ENCODE measurements around the gene YTHDC1.

YTHDC1 gene

GRCh38 chr4:68324519-68325262 is 25.2 kb downstream of the YTHDC1 start:
- H3K27me3 ChIP-seq (ENCODE audit: insufficient read depth, low read length, poor library complexity, severe bottlenecking), result no peaks in the 10 kb centered on the region
- TF ChIP-seq, protein P1, sequence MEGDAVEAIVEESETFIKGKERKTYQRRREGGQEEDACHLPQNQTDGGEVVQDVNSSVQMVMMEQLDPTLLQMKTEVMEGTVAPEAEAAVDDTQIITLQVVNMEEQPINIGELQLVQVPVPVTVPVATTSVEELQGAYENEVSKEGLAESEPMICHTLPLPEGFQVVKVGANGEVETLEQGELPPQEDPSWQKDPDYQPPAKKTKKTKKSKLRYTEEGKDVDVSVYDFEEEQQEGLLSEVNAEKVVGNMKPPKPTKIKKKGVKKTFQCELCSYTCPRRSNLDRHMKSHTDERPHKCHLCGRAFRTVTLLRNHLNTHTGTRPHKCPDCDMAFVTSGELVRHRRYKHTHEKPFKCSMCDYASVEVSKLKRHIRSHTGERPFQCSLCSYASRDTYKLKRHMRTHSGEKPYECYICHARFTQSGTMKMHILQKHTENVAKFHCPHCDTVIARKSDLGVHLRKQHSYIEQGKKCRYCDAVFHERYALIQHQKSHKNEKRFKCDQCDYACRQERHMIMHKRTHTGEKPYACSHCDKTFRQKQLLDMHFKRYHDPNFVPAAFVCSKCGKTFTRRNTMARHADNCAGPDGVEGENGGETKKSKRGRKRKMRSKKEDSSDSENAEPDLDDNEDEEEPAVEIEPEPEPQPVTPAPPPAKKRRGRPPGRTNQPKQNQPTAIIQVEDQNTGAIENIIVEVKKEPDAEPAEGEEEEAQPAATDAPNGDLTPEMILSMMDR (conservative IDR thresholded peaks at IDR 0.05; ENCODE audit: low read length), result no peak
- TF ChIP-seq EZH2phosphoT487 (IDR thresholded peaks at IDR 0.05; ENCODE audit: borderline replicate concordance), result no peak
- H3K4me2 ChIP-seq (ENCODE audit: low read depth, low read length, poor library complexity, severe bottlenecking), result no peak overlapping the region
- no peak overlapping the region for H3K9ac ChIP-seq (ENCODE audit: low read depth, low read length, poor library complexity, severe bottlenecking)
- H3K9me3 ChIP-seq (ENCODE audit: insufficient read depth, low read depth, low read length), result no peaks in the 10 kb centered on the region
- H3F3A ChIP-seq (ENCODE audit: low read depth), result no peaks in the 10 kb centered on the region
- H2AFZ ChIP-seq (ENCODE audit: low read length), result no peak overlapping the region
- no peaks in the 10 kb centered on the region for H3K9me2 ChIP-seq (replicated peaks; ENCODE audit: low read depth, low read length)
- H3K36me3 ChIP-seq (ENCODE audit: insufficient read depth, low read length), result peaks cover 89% of the 10 kb centered on the region
- H3K79me2 ChIP-seq (ENCODE audit: insufficient read depth, low read length), result no peaks in the 10 kb centered on the region
- H3K4me3 ChIP-seq (ENCODE audit: low read length, poor library complexity, severe bottlenecking), result no peak overlapping the region
- H4K20me1 ChIP-seq (ENCODE audit: insufficient read depth, low read length, poor library complexity, severe bottlenecking), result peaks cover 14% of the 10 kb centered on the region
- no peaks in the 10 kb centered on the region for H3K4me1 ChIP-seq (ENCODE audit: insufficient read depth, low read length, poor library complexity, severe bottlenecking)

DNA sequence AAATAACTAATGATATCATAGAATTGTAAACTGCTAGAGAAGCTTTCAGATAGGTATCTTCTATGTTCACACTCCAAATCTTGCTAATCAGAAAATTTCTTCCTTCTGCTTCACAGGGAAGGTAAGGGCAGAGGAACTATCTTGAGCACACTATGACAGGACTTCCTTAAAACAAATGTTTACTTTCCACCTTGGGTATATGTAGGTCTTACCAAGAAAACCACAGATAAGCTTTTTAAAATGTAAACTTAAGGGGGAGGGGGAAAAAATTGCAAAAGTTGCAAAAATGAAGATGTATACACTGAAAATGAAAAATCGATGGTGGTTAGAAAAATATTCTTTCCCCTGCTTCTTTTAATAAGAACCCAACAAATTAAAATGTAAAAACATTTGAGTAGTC is 30.9 kb downstream of the YTHDC1 start:
- no peak overlapping the region for H3K4me2 ChIP-seq (ENCODE audit: low read depth, low read length, poor library complexity, severe bottlenecking)
- H3K36me3 ChIP-seq (ENCODE audit: insufficient read depth, low read length), result peaks cover 89% of the 10 kb centered on the region

DNA sequence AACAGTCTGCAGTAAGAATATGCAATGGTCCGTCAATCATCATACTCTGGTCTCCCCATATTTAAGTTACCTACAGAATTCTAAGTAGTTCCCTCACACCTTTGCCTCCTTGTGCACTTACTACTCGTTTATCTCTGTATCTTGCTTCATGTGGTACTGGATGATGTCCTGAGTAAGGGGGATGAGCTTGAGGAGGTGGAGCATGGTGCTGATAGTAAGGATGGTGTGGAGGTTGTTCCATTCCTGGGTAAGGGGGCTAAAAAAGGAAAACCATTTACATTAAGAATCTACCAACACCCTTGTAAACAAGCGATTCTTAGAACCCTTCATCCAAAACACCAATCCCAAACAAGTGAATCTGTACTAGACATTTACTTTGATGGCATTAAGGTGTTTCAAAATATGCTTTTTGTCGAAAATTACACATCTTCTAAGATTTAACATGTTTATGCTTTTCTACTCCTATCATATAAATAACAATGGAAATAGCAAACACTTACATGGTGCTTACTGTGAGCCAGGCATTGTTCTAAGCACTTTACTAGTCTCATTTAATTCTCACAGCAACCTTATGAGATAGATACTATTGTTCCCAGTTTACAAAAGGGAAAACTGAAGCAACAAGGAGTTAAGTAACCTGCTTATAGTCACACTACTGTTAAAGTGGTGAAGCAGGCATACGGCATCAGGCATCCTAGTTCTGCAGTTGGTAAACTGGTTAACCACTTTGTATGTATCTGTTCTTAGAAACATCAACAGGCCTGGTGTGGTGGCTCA is 33.5 kb downstream of the YTHDC1 start:
- Histone ChIP-seq H3K79me2 (ENCODE audit: insufficient read depth, low read length) (no peaks in the 10 kb centered on the region), H3K9ac (ENCODE audit: low read depth, low read length, poor library complexity, severe bottlenecking) (no peak overlapping the region), H4K20me1 (ENCODE audit: insufficient read depth, low read length, poor library complexity, severe bottlenecking) (no peaks in the 10 kb centered on the region), H3K4me3 (ENCODE audit: low read length, poor library complexity, severe bottlenecking) (no peak overlapping the region), H3K27me3 (ENCODE audit: insufficient read depth, low read length, poor library complexity, severe bottlenecking) (no peaks in the 10 kb centered on the region), H3K9me3 (ENCODE audit: insufficient read depth, low read depth, low read length) (no peaks in the 10 kb centered on the region), H3F3A (ENCODE audit: low read depth) (no peaks in the 10 kb centered on the region), H3K4me1 (ENCODE audit: insufficient read depth, low read length, poor library complexity, severe bottlenecking) (no peaks in the 10 kb centered on the region), H3K36me3 (ENCODE audit: insufficient read depth, low read length) (peaks cover 78% of the 10 kb centered on the region), H3K9me2 (replicated peaks; ENCODE audit: low read depth, low read length) (no peaks in the 10 kb centered on the region), H3K4me2 (ENCODE audit: low read depth, low read length, poor library complexity, severe bottlenecking) (no peak overlapping the region), H2AFZ (ENCODE audit: low read length) (no peak overlapping the region)
- TF ChIP-seq, protein P1 (conservative IDR thresholded peaks at IDR 0.05; ENCODE audit: low read length), result no peak
- TF ChIP-seq EZH2phosphoT487 (IDR thresholded peaks at IDR 0.05; ENCODE audit: borderline replicate concordance), result no peak

More for the DNA sequence above, 30.9 kb downstream of the YTHDC1 start:
- Histone ChIP-seq H3K9me3 (ENCODE audit: insufficient read depth, low read depth, low read length) (no peaks in the 10 kb centered on the region), H3K9ac (ENCODE audit: low read depth, low read length, poor library complexity, severe bottlenecking) (no peak overlapping the region), H4K20me1 (ENCODE audit: insufficient read depth, low read length, poor library complexity, severe bottlenecking) (no peaks in the 10 kb centered on the region), H3F3A (ENCODE audit: low read depth) (no peaks in the 10 kb centered on the region), H3K4me3 (ENCODE audit: low read length, poor library complexity, severe bottlenecking) (no peak overlapping the region), H3K9me2 (replicated peaks; ENCODE audit: low read depth, low read length) (no peaks in the 10 kb centered on the region), H2AFZ (ENCODE audit: low read length) (no peak overlapping the region), H3K79me2 (ENCODE audit: insufficient read depth, low read length) (no peaks in the 10 kb centered on the region), H3K4me1 (ENCODE audit: insufficient read depth, low read length, poor library complexity, severe bottlenecking) (no peaks in the 10 kb centered on the region), H3K27me3 (ENCODE audit: insufficient read depth, low read length, poor library complexity, severe bottlenecking) (no peaks in the 10 kb centered on the region)
- TF ChIP-seq, protein P1 (conservative IDR thresholded peaks at IDR 0.05; ENCODE audit: low read length), result no peak
- no peak for TF ChIP-seq EZH2phosphoT487 (IDR thresholded peaks at IDR 0.05; ENCODE audit: borderline replicate concordance)

Data from Loucy (cell line).